ENCODE data around the gene COL15A1.

- TF ChIP-seq, protein P1, sequence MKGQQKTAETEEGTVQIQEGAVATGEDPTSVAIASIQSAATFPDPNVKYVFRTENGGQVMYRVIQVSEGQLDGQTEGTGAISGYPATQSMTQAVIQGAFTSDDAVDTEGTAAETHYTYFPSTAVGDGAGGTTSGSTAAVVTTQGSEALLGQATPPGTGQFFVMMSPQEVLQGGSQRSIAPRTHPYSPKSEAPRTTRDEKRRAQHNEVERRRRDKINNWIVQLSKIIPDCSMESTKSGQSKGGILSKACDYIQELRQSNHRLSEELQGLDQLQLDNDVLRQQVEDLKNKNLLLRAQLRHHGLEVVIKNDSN (CRISPR knock-in tag; IDR thresholded peaks at IDR 0.05) = no peak
- TF ChIP-seq E2F1 (CRISPR knock-in tag; IDR thresholded peaks at IDR 0.05) (no peak), CTCF (IDR thresholded peaks at IDR 0.05) (no peak), NFYB (CRISPR knock-in tag; conservative IDR thresholded peaks at IDR 0.05; ENCODE audit: low read depth) (no peak), CREB1 (CRISPR knock-in tag; IDR thresholded peaks at IDR 0.05) (no peak), TEAD4 (CRISPR knock-in tag; IDR thresholded peaks at IDR 0.05) (no peak), SP1 (CRISPR knock-in tag; conservative IDR thresholded peaks at IDR 0.05) (no peak), JUN (CRISPR knock-in tag; IDR thresholded peaks at IDR 0.05) (no peak), ZBTB43 (CRISPR knock-in tag; IDR thresholded peaks at IDR 0.05) (no peak), NR1H2 (CRISPR knock-in tag; IDR thresholded peaks at IDR 0.05) (no peak), NFE2L1 (CRISPR knock-in tag; IDR thresholded peaks at IDR 0.05) (no peak)
- TF ChIP-seq, protein P2, sequence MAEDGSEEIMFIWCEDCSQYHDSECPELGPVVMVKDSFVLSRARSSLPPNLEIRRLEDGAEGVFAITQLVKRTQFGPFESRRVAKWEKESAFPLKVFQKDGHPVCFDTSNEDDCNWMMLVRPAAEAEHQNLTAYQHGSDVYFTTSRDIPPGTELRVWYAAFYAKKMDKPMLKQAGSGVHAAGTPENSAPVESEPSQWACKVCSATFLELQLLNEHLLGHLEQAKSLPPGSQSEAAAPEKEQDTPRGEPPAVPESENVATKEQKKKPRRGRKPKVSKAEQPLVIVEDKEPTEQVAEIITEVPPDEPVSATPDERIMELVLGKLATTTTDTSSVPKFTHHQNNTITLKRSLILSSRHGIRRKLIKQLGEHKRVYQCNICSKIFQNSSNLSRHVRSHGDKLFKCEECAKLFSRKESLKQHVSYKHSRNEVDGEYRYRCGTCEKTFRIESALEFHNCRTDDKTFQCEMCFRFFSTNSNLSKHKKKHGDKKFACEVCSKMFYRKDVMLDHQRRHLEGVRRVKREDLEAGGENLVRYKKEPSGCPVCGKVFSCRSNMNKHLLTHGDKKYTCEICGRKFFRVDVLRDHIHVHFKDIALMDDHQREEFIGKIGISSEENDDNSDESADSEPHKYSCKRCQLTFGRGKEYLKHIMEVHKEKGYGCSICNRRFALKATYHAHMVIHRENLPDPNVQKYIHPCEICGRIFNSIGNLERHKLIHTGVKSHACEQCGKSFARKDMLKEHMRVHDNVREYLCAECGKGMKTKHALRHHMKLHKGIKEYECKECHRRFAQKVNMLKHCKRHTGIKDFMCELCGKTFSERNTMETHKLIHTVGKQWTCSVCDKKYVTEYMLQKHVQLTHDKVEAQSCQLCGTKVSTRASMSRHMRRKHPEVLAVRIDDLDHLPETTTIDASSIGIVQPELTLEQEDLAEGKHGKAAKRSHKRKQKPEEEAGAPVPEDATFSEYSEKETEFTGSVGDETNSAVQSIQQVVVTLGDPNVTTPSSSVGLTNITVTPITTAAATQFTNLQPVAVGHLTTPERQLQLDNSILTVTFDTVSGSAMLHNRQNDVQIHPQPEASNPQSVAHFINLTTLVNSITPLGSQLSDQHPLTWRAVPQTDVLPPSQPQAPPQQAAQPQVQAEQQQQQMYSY (CRISPR knock-in tag; IDR thresholded peaks at IDR 0.05) = no peak
- TF ChIP-seq, protein P3, sequence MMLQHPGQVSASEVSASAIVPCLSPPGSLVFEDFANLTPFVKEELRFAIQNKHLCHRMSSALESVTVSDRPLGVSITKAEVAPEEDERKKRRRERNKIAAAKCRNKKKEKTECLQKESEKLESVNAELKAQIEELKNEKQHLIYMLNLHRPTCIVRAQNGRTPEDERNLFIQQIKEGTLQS (CRISPR knock-in tag; conservative IDR thresholded peaks at IDR 0.05) = no peak
Measured at GRCh38 chr9:99066571-99066970, 122.9 kb downstream of the COL15A1 start.

Measured in WTC11 (cell line).